Umbilical cord (tissue), 2 donors: Measurements from ENCODE around the gene PHLDB2. TPM values are rescaled to one million over a fixed set of nuclear protein-coding genes. Genes with fewer than 3 reads are reported as not detected.

Experiments
- DNase-seq: peaks from one replicate; pipeline ENCODE4 v3.0.0-alpha.2; 2015; ENCODE audit warnings: low spot score
- total RNA-seq: library from RNA; depleted of rRNA; stranded (reverse); fragments of >200 nt; gene quantifications from one replicate; pipeline ENCODE4 v1.2.3, GENCODE V29; 2014; ENCODE audit warnings: low replicate concordance; ENCODE audit not compliant: insufficient read depth

PHLDB2 gene
- total RNA-seq, 1 donor from 2014 or later: 214 TPM

DNA sequence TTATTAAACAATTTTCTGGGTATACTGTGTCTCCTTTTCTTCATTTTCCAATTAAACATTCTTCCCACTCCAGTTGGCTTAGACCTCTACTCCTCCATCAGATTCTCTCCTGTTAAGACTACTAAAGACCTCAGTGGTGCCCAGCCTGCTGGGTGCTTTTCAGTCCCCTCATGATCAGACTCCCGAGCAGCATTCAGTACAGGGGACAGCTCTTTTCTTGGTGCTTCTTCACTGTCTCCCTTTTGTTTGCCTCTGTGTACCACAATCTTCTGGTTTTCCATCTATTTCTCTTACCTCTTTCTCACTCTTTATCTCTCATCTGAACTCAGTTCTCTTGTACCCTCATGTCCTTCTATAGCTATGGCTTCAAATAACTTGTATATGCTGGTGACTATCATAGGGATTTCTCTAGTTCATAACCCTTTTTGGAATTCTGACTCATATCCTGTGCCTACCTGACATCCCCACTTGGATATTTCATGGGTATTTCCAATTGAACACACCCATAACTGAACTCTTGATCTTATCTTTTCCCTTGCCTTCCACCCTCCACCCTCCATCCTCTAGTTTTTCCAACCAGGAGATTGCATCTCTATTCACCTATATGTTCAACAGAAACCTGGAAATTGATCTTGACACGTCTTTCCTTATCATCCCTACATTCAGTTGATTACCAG, 64.2 kb downstream of the PHLDB2 start:
- DNase-seq: no peak

DNA sequence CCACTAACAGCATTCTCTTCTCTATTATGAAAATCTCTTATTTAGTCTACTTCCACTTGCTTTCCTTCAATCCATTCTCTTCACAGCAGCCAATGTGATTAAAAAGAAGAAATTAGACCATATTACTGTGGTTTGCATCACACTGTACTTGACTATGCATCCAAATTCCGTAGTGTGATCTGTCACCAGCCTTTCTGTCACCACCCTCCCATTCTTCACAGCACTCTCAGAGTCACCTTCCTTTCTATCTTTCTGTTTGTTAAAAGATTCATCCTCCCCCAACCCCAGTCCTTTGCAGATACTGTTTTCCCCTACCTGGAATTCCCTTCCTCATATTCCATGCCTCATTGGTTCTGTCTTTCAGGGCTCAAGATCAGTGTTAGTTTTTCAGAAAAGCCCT, 64.7 kb downstream of the PHLDB2 start:
- DNase-seq: no peak

DNA sequence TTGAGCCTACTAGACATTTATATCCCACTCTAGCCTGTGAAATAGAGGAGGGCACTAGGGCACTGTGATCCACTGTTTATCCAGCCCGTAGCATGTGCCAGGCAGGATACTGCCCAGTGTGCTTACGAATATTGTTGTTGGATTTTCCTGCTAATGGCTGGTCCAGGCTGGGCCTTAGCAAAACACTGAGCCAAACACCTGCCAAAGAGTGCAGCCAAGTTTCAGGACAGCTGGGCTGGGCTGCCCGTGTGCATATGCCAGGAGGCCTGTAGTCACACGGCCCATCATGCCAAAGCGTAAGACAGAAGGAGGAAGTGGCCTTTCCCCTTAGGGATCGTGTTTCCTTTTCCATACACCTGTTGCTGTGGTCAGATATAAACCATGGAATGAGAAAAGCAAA, 65.2 kb downstream of the PHLDB2 start:
- no peak for DNase-seq

DNA sequence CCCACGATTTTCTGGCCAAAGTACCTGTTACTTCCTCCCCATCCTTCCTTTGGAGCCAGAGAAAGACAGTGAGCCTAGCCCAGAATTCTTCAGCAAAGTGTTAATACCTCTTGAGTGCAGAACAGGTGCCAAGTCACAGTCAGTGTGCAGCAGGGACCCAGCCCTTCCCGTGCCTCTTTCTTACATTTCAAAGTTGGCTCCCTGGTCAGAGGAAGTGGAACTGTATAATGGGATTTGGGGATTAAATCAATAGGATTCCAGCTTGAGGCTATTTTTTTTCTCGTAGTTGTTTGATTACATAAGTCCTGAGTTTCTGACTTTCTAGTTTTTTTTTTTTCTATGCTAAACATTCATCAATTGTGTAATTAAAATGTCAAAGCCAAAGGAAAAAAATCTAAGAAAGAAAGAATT, 67.2 kb downstream of the PHLDB2 start:
- DNase-seq: no peak

DNA sequence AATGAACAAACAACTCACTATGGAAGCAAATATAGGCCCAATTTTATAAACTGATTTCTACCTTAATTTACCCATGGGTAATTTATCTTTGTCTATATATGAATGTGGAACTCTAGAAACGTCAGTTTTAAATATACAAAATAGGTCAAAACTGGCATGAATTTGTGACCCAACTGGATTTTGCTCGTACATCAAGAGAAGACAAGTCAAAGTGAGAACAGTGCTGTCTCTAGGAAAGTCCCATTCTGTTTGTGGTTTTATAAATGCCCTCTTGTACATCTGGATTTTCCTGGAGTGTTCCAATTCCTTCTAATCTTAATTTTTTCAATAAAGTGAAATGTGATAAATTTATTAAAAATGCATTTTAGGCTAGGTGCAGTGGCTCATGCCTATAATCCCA, 69.5 kb downstream of the PHLDB2 start:
- DNase-seq: no peak

DNA sequence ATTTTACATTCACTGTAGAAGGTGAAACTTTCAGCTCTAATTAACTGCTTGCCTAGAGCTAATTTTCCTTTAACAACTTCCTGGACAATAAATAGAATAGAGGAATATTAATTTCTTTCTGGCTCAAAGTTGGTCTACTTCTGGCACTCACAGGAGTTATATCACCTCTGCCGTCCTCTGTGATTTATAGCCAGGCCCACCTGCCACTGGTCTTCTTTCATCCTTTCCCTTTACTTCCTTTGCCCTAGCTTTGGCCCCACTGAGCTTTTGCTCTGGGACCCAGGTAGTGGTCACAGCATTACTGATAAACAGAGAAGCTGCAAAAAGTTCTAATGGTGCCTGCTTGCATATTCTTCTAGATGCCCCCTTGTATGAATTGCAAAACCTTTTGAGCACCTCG, 70.4 kb downstream of the PHLDB2 start:
- no peak for DNase-seq

DNA sequence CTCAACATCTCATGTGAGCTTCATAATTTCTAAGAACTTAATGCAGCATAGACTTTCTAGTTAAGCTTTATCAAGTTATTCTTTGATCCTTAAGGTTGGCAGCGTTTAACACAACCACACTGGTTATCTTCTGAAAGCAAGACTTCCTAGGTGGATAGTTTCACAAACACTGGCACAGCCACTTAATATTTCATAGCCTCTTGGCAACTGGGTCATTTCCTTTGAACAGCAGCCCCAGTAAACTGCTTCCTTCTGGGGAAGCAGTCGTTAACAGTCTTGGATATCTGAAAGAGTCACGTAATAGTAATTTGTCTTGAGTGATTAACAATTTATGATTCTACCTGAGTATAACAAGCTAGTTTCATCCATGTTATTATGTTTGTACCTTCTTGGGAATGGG, 73.9 kb downstream of the PHLDB2 start:
- DNase-seq: no peak

DNA sequence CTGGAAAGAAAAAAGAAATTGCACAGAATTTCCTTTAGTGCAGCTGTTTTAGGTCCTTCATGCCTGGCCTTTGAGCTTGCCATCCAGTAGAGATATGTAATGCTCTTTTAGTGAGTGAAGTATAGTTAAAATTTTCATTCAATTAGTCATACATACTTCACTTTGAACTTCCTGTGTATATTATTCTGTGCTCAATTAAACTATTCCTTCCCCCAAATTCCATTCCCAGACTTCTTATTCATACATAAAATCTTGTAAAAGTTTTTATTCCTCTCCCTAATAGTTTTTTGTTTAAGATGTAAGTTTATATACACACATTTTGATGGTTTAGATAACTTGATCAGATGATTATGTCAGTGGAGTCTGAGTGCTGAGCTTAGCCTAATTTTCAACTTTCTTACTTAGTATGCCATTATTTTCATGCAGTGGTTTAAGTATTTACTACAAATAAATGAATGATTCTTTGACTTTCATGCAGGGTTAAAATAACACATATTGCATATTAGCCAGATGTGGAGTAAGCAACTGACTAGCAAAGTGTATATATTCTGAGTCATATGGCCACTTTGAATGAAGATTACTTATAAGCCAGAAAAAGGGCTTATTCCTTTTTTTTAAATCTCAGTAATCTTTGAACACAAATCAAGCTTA, 77.3 kb downstream of the PHLDB2 start:
- peak; percentile 65 for DNase-seq

DNA sequence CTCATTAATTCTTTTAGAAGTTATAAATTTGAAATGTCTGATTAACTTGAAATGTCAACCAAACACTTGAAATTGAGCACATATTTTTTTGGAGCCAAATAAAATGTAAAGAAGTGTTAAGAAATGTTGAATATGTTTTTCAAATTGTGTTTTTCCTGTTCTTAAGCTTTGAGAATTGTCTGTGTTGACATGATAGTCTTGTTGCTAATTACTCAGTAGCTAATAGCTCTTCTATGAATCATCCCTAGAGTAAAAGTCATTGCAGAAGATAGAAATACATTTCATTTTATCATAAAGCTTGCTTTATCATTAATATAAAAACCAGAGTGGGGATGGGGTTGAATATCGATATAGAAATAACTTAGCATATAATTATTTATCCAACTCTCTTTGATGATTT, 77.9 kb downstream of the PHLDB2 start:
- no peak for DNase-seq

DNA sequence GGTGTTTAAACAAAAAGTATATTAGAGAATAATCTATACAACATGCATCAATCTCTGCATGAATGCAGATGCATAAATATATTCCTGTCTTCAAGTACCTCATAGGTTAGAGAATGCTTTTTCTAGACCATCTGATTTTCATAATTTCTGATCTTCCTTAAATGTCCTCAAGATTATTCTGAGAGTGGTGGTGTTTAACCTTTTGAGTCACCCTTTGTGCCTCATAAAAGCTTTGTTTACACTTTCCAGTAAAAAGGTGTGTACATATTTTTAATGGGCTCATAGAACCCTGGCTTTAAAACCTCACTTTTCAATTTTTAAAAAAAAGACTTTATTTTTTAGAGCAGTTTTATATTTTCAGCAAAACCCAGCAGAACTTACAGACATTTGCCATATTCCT, 78.8 kb downstream of the PHLDB2 start:
- no peak for DNase-seq

DNA sequence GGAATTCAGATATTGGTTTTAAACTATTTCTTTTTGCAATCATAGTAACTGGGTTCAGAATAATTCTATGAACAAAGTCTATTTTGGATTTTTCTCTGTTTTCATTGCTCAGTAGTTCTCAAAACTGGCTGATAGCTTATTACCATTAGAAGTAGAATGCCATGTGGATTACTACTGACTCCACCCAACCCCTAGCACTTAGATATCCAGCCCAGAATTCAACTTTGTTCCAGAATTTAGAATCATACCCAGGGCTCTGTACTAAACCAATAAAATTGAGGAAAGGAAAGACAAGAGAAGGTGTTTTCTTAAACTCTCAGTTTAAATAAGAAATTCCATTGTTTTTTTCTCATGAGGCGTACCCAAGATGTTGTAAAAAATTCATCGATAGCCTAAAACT, 80.8 kb downstream of the PHLDB2 start:
- DNase-seq: no peak

DNA sequence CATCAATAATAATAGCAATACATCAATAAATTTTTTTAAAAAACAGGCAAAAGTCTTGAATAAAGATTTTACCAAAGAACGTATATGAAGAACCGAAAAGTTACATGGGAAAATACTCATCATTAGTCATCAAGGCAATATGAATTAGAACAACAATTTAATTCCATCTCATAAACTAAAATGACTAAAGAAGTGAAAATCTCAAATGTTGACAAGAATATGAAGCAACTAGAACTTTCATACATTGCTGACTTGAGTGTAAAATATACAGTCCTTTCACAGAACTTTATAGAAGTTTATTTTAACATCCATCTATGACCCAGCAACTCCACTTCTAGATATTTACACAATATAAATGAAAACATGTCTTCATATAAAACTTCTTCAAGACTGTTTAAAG, 84.5 kb downstream of the PHLDB2 start:
- no peak for DNase-seq

DNA sequence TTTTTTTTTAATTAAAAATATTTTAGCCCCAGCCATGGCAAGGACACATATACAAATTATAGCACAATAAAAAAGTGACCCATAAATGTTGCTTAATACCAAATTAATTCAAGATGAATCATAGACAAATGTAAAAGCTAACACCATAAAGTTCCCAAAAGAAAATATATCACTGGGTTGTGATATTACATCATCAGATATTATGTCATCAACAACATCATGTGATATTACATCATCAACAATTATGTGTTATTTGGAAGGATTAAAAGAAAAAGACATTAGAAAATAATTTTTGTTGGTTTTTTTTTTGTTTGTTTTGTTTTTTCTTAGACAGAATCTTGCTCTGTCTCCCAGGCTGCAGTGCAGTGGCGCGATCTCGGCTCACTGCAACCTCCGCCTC, 85.3 kb downstream of the PHLDB2 start:
- no peak for DNase-seq

DNA sequence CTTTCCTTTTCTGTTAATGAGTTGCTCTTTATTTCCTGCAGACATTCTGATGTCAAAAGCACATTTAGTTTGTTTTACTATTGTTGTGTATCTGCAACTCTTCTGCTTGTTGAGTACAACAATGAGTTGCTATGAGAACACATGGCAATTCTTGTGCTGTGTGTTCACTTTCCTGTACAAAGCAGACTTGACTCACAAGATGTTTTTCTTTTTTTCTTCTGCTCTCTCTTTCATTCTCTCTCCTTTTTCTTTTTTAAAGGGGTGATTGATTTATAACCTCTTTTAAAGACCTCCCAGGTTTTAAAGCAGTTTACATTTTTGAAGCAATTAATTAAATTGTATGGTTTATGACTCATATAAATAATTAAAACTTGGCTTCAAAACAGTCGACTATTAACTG, 88.2 kb downstream of the PHLDB2 start:
- no peak for DNase-seq

DNA sequence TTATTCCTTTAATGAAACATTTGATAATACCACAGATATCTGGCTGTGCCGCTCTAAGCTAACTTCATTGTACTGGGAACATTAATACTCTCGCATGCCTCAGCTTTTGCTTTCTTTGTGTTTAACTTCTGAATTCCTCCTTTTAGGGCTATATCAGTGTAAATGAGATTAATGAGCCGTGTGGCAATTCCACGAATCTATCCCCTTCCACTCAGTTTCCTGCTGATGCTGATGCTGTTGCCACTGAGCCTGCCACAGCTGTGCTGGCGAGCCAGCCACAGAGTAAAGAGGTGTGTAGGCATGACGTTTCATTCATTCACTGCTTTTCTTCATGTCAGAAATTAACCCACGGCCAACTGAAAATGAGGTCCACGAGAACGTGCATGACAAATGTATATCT, 89.7 kb downstream of the PHLDB2 start:
- DNase-seq: no peak

DNA sequence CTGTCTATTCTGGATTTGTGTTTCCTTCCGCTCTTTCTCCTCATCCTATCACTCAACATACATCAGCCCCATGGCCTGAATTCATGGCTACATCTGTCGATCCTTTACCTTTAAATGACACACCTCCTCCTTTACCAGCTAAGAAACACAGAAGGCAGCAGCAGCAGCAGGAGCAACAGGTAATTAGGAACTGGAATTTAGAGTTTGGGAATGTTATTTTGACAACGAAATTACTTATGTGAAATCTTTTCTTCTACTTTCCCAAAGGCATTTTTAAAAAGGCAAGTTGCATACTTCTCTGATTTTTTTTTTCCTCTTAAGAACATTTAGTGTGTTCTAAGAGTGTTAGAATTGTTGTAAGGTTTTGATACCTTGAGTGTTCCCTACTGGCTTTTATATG, 90.6 kb downstream of the PHLDB2 start:
- DNase-seq: no peak

DNA sequence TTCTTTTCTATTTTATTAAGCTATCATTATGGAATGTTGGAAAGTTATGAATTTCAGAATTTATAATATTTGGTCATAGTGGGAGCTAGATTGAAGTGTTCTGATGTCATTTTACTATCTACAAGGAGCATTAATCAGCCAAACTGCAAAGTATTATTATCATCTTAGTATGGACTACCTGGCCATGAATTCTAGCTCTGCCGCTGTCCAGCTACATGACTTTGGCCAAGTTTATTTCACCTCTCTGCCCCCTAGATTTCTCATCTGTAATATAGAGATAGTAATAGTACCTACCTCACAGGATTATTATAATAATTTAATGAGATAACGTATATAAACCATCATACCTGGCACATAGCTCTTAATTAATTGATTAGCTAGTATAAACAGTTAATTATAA, 92.0 kb downstream of the PHLDB2 start:
- DNase-seq: no peak

DNA sequence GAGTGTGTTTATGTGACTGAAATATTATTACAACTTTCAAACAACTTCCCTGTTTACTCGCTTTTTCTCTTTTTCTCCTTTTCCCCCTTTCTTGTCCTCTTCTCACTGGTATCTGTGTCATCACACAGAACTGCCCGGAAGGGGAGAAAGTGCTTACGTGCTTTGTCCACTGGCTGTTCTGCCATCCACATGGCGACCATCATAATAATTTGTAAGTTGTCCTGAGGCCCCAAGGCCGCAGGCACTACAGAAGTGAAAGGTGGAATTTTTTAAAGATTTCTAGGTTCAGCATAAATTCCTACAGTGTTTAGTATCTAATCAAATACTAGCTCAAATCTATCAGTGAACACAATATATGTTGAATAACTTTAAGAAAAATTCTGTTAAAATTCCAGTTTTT, 93.0 kb downstream of the PHLDB2 start:
- no peak for DNase-seq

DNA sequence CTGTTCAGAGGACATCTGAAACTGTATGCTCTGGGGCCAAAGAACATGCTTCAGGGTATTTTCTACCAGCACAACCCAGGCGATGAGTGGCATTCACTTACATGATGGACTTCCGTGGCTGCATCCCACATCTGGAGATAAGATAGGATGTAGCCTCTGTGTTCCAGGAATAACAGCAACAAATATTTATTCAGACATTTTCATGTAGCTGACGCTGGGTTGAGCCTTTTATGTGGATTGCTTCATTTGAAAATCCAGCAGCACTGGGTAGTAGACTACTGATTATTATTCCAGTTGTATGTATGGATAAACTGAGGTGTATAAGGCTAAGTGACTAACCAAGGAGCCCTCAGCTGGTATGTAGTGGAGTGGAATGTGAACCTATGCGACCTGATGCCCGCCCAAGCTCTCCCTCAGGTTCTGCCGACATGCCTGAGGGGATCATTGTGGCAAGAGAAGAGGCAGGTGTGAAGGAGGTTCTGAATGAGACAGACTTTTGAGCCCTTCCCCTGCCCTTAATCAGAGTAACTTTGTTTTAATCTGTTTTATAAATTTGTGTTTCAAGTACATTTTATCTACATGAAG, 93.9 kb downstream of the PHLDB2 start:
- no peak for DNase-seq

DNA sequence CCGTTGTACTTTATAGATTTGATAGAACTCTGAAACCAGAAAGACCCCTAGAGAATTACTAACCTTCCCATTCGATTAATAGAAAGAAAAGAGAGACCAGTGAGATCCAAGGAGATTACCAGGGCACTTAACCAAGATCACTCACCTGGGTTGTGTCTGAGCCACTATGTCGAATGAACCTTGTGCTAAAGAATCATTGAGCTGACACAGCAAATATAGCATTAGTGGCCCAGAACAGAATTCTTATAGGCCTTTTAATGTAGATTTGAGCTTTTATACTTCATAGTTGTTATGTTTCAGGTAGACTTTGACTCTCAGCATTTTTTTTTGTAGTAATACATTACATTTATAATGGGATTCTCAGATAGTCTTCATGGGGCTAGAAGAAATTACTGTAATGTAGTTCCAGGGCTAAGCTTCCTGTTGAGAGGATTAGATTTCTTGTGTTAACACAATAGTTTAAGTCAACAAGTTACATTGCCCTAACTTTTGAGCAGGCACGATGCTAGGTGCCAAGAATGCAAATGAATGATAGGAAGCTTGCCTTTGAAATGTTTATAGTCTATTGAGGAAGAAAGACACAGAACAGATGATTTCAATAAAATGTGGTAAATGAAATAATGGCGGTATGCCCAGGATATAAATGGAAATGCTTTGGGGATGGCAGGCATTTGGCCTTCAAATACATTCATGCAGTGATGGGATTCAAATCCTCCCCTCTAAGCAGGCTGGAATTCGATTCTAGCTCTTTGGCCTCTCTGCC, 95.3 kb downstream of the PHLDB2 start:
- DNase-seq: no peak

DNA sequence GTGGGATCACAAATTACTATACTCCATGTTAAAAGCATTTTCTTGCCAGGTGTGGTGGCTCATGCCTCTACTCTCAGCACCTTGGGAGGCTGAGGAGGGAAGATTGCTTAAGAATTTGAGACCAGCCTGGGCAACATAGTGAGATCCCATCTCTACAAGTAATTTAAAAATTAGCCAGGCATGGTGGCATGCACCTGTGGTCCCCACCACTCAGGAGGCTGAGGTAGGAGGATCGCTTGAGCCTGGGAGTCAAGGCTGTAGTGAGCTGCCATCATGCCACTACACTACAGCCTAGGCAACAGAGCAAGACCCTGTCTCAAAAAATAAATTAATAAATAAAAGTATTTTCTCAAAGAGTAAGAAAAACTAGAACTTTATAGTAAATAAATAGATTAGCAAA, 96.8 kb downstream of the PHLDB2 start:
- DNase-seq: no peak

DNA sequence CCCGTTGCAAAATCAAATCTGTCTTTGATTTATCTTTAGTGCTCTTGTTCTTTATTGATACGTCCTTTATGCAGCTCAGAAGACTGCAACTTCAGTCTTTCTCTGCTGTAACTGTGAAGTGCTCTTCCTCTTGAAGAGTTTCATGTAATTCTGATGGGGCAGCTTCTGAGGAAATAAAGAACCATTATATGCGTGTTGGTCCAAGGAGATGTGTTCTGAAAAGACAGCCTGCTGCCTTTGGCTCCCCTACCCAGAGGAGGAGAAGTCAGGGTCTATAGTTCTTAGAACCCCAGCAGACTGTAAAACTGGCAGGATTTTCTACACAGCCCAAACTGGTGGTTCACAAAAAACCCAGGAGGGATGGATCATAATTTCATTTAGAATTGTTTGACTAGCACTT, 97.4 kb downstream of the PHLDB2 start:
- no peak for DNase-seq
